Neural cell (in vitro differentiated cells): ENCODE results near the gene DNMT3A. TPM values are rescaled to one million over a fixed set of nuclear protein-coding genes. Genes with fewer than 3 reads are reported as not detected.

ENCODE experiments used
- H2AFZ ChIP-seq: fragments of 200-600, 300-800 bp; sonication (generic), shearing (Covaris generic); 2 replicates; pipeline ENCODE4 v1.6.0; 2014; ENCODE audit warnings: low read depth, mild to moderate bottlenecking, antibody characterized with exemption, low read length, moderate library complexity
- H3F3A ChIP-seq: fragments of 200-600 bp; shearing (Covaris generic); 2 replicates; pipeline ENCODE4 v1.6.1; 2016; ENCODE audit warnings: mild to moderate bottlenecking, moderate library complexity, mixed read lengths, antibody characterized with exemption, low read length; ENCODE audit not compliant: insufficient read depth, poor library complexity, severe bottlenecking
- H3K27ac ChIP-seq: fragments of 200-600, 300-800 bp; sonication (generic), shearing (Covaris generic); 2 replicates; pipeline ENCODE4 v1.5.1; 2014; ENCODE audit warnings: mild to moderate bottlenecking, low read length, moderate library complexity
- H3K27me3 ChIP-seq: fragments of 300-800, 200-600 bp; sonication (generic), shearing (Covaris generic); 2 replicates; pipeline ENCODE4 v1.6.0; 2014; ENCODE audit warnings: mild to moderate bottlenecking, low read depth, low read length, moderate library complexity; ENCODE audit not compliant: insufficient read depth
- H3K36me3 ChIP-seq: fragments of 300-800, 200-600 bp; sonication (generic), shearing (Covaris generic); 2 replicates; pipeline ENCODE4 v1.5.1; 2014; ENCODE audit warnings: mild to moderate bottlenecking, antibody characterized with exemption, low read length, moderate library complexity; ENCODE audit not compliant: insufficient read depth
- H3K4me2 ChIP-seq: fragments of 300-800, 200-600 bp; sonication (generic), shearing (Covaris generic); 2 replicates; pipeline ENCODE4 v1.6.0; 2014; ENCODE audit warnings: mild to moderate bottlenecking, low read length
- H3K4me3 ChIP-seq: fragments of 300-800, 200-600 bp; sonication (generic), shearing (Covaris generic); 2 replicates; pipeline ENCODE4 v1.5.1; 2014; ENCODE audit warnings: mild to moderate bottlenecking, low read length, moderate library complexity
- H3K79me2 ChIP-seq: fragments of 200-600 bp; shearing (Covaris generic); replicated peaks from 2 replicates; pipeline ENCODE4 v1.6.0; 2014; ENCODE audit warnings: mild to moderate bottlenecking, low read length, moderate library complexity; ENCODE audit not compliant: insufficient read depth
- H3K9ac ChIP-seq: fragments of 300-800, 200-600 bp; sonication (generic), shearing (Covaris generic); 2 replicates; pipeline ENCODE4 v1.6.1; 2016; ENCODE audit warnings: mild to moderate bottlenecking, low read length, mixed read lengths
- H3K9me2 ChIP-seq: fragments of 200-600 bp; shearing (Covaris generic); 2 replicates; pipeline ENCODE4 v1.6.1; 2016; ENCODE audit warnings: mild to moderate bottlenecking, low read length, mixed read lengths; ENCODE audit not compliant: insufficient read depth
- H3K9me3 ChIP-seq: fragments of 200-600, 300-800 bp; sonication (generic), shearing (Covaris generic); 2 replicates; pipeline ENCODE4 v1.6.1; 2016; ENCODE audit warnings: mild to moderate bottlenecking, mixed run types, low read length, moderate library complexity, mixed read lengths
- H4K20me1 ChIP-seq: fragments of 200-600 bp; shearing (Covaris generic); 2 replicates; pipeline ENCODE4 v1.6.1; 2016; ENCODE audit warnings: mild to moderate bottlenecking, mixed run types; ENCODE audit not compliant: insufficient read depth
- EP300 ChIP-seq: fragments of 450-650 bp; conservative IDR thresholded peaks from 2 replicates; pipeline ENCODE4 v1.6.1; 2014; ENCODE audit warnings: antibody characterized with exemption, mild to moderate bottlenecking, moderate library complexity; ENCODE audit not compliant: poor library complexity, severe bottlenecking
- EZH2 ChIP-seq: fragments of 200-600, 300-800 bp; shearing (Covaris generic), sonication (generic); IDR thresholded peaks from 2 replicates; pipeline ENCODE4 v1.6.1; 2014; ENCODE audit warnings: antibody characterized with exemption, low read length, borderline replicate concordance, mild to moderate bottlenecking; ENCODE audit not compliant: insufficient read depth, poor library complexity, severe bottlenecking
- MXI1 ChIP-seq: fragments of 450-650 bp; conservative IDR thresholded peaks from 2 replicates; pipeline ENCODE4 v1.6.1; 2014; ENCODE audit warnings: antibody characterized with exemption, mild to moderate bottlenecking; ENCODE audit not compliant: poor library complexity, severe bottlenecking
- POLR2AphosphoS5 ChIP-seq: IDR thresholded peaks from 2 replicates; pipeline ENCODE4 v1.6.1; 2012
- RAD21 ChIP-seq: fragments of 450-650 bp; conservative IDR thresholded peaks from 2 replicates; pipeline ENCODE4 v1.6.1; 2014; ENCODE audit warnings: antibody characterized with exemption, mild to moderate bottlenecking, moderate library complexity
- SMC3 ChIP-seq: fragments of 450-650 bp; conservative IDR thresholded peaks from 2 replicates; pipeline ENCODE4 v1.6.1; 2014; ENCODE audit warnings: antibody characterized with exemption, mild to moderate bottlenecking, moderate library complexity; ENCODE audit not compliant: poor library complexity
- TAF1 ChIP-seq: IDR thresholded peaks from 2 replicates; pipeline ENCODE4 v1.6.1; 2012; ENCODE audit warnings: low read depth
- polyA plus RNA-seq: library from polyadenylated mRNA; depleted of rRNA; stranded (reverse); fragments of >200 nt; gene quantifications from 2 replicates; pipeline ENCODE4 v1.2.3, GENCODE V29; 2014
- TF ChIP-seq, protein P1 (sequence below): fragments of 450-650 bp; IDR thresholded peaks from 2 replicates; pipeline ENCODE4 v1.5.1; 2014; ENCODE audit warnings: antibody characterized with exemption, mild to moderate bottlenecking, moderate library complexity; ENCODE audit not compliant: poor library complexity, severe bottlenecking
- TF ChIP-seq, protein P2 (sequence below): IDR thresholded peaks from 2 replicates; pipeline ENCODE4 v1.6.1; 2012; ENCODE audit warnings: borderline replicate concordance

DNMT3A gene
- polyA plus RNA-seq, 1 donor from 2014 or later = 33.0 TPM

DNA sequence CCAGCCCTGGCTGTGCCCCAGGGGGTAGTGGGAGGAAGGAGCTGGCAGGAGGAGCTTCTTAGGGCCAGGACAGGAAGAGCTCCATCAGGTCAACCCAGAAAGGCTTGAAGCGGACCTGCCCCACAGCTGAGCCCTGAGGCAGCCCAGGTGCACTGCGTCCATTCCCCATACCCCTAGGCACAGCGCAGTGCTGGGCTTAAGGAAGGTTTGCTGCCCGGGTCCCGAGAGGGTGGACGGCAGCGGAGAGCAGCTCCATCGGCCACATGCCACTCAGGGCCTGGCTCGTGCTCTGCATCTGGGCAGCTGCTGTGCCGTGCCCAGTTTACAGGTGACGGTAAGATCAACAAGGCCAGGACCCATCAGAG, 26.4 kb downstream of the DNMT3A start:
- peak overlapping the region; percentile 58 for H3K9ac ChIP-seq
- no peak overlapping the region for H3K4me2 ChIP-seq
- H3K9me3 ChIP-seq = no peaks in the 10 kb centered on the region
- H3F3A ChIP-seq = no peaks in the 10 kb centered on the region
- no peaks in the 10 kb centered on the region for H3K27me3 ChIP-seq
- no peaks in the 10 kb centered on the region for H3K36me3 ChIP-seq
- no peaks in the 10 kb centered on the region for H3K79me2 ChIP-seq
- TF ChIP-seq RAD21 (no peak), MXI1 (no peak), TAF1 (no peak), POLR2AphosphoS5 (no peak), EZH2 (no peak)
- TF ChIP-seq, protein P1, sequence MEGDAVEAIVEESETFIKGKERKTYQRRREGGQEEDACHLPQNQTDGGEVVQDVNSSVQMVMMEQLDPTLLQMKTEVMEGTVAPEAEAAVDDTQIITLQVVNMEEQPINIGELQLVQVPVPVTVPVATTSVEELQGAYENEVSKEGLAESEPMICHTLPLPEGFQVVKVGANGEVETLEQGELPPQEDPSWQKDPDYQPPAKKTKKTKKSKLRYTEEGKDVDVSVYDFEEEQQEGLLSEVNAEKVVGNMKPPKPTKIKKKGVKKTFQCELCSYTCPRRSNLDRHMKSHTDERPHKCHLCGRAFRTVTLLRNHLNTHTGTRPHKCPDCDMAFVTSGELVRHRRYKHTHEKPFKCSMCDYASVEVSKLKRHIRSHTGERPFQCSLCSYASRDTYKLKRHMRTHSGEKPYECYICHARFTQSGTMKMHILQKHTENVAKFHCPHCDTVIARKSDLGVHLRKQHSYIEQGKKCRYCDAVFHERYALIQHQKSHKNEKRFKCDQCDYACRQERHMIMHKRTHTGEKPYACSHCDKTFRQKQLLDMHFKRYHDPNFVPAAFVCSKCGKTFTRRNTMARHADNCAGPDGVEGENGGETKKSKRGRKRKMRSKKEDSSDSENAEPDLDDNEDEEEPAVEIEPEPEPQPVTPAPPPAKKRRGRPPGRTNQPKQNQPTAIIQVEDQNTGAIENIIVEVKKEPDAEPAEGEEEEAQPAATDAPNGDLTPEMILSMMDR = no peak
- H2AFZ ChIP-seq = no peak overlapping the region
- no peak overlapping the region for H3K4me3 ChIP-seq
- no peak overlapping the region for H3K27ac ChIP-seq
- H4K20me1 ChIP-seq = no peaks in the 10 kb centered on the region
- H3K9me2 ChIP-seq = no peaks in the 10 kb centered on the region

DNA sequence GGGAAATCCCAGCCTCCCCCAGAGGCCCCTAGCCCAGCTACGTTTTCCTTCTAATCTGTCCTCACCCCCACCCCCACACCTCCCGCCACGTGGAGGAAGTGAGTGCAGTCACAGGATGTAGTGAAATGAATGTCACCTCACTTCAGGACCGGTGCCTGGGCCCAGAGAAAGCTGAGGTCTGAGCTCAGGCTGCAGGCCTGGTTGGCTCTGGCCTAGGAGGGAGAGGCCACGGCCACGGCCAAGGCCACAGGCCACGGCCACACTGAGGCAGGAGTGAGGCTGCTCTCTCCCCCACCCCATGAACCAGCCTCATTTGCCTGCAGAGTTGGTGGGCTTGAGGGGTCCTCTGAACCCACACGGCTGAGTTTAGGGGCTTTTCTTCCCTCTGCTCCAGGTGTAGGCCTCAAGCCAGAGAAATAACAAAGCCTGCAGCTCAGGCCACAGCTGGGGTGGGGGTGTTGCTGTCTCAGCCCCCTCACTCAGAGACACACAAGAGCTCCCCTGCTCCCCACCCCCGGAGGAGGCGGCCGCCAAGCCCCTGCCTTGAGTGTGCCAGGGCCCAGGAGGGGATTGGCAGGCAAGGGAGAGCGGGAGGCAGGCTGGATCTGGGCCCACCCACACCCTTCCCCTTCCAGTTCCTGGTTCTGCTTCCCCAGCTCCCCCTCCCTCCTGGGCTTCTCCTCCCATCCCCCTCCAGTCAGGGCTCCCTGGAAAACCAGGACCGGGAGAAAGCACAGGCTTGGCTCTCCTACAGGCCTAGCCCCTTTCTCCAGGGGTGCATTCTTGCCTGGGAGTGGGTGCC, 27.0 kb downstream of the DNMT3A start:
- H3K27ac ChIP-seq = peak overlapping the region; percentile 47
- H3K9ac ChIP-seq = peak overlapping the region; percentile 58
- H3K9me2 ChIP-seq = no peaks in the 10 kb centered on the region
- H3K4me2 ChIP-seq = no peak overlapping the region
- H3K4me3 ChIP-seq = peak overlapping the region; percentile 23
- no peaks in the 10 kb centered on the region for H3K27me3 ChIP-seq
- TF ChIP-seq MXI1 (no peak), TAF1 (no peak), RAD21 (no peak), EZH2 (no peak), SMC3 (no peak), EP300 (no peak)
- TF ChIP-seq, protein P1 = no peak
- TF ChIP-seq, protein P2, sequence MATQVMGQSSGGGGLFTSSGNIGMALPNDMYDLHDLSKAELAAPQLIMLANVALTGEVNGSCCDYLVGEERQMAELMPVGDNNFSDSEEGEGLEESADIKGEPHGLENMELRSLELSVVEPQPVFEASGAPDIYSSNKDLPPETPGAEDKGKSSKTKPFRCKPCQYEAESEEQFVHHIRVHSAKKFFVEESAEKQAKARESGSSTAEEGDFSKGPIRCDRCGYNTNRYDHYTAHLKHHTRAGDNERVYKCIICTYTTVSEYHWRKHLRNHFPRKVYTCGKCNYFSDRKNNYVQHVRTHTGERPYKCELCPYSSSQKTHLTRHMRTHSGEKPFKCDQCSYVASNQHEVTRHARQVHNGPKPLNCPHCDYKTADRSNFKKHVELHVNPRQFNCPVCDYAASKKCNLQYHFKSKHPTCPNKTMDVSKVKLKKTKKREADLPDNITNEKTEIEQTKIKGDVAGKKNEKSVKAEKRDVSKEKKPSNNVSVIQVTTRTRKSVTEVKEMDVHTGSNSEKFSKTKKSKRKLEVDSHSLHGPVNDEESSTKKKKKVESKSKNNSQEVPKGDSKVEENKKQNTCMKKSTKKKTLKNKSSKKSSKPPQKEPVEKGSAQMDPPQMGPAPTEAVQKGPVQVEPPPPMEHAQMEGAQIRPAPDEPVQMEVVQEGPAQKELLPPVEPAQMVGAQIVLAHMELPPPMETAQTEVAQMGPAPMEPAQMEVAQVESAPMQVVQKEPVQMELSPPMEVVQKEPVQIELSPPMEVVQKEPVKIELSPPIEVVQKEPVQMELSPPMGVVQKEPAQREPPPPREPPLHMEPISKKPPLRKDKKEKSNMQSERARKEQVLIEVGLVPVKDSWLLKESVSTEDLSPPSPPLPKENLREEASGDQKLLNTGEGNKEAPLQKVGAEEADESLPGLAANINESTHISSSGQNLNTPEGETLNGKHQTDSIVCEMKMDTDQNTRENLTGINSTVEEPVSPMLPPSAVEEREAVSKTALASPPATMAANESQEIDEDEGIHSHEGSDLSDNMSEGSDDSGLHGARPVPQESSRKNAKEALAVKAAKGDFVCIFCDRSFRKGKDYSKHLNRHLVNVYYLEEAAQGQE = no peak
- no peaks in the 10 kb centered on the region for H3F3A ChIP-seq
- no peak overlapping the region for H2AFZ ChIP-seq
- no peaks in the 10 kb centered on the region for H3K79me2 ChIP-seq
- no peaks in the 10 kb centered on the region for H4K20me1 ChIP-seq
- no peaks in the 10 kb centered on the region for H3K36me3 ChIP-seq
- H3K9me3 ChIP-seq = no peaks in the 10 kb centered on the region
